ENCODE results near the gene OLA1. TPM values are rescaled to one million over a fixed set of nuclear protein-coding genes. Genes with fewer than 3 reads are reported as not detected.

The OLA1 gene
- total RNA-seq, 1 experiment from 2014 or later: 126 TPM

DNA sequence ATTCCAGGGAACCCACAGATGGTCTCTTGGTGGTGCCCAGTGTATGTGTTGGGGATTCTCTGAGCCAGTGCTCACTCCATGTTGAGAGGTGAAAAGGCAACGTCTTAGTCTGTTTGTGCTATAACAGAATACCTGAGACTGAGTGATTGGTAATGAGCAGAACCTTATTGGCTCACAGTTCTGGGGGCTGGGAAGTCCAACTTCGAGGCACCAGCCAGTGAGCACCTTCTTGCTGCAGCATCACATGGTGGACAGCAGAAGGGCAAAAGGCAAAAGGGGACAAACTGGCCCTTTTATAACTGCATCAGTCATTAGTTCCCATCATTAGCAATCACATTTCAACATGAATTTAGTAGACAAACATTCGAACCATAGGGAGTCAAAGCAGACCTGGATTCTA is 202.2 kb downstream of the OLA1 start:
- Histone ChIP-seq H3K27ac (ENCODE audit: low read length) (no peak overlapping the region), H3K9me3 (ENCODE audit: control insufficient read depth, insufficient read depth, low read depth, low read length) (no peaks in the 10 kb centered on the region), H3K36me3 (ENCODE audit: control insufficient read depth, insufficient read depth, low read length) (no peaks in the 10 kb centered on the region), H3K27me3 (ENCODE audit: control insufficient read depth, insufficient read depth, low read length) (no peaks in the 10 kb centered on the region), H3K4me3 (ENCODE audit: low read depth in 2 of 2, low read length in 2 of 2) (no peak overlapping the region), H3K4me1 (ENCODE audit: control insufficient read depth, insufficient read depth, low read length) (no peaks in the 10 kb centered on the region)
- intact Hi-C loops (cut with micrococcal nuclease; ENCODE audit: unreplicated experiment) (no loop called here), in situ Hi-C loops (cut with HindIII; ENCODE audit: low pct_unique_long_range_greater_than_20kb, low sequenced_read_pairs) (no loop called here)
- BruUV-seq (replicated peaks): no TSS peak
- ChIA-PET CTCF (no interaction called here), POLR2A (interaction anchor here (0.6 kb wide), 1 partner anchor 11 kb away, joined by 7 read pairs; no protein-coding TSS in a partner anchor)
- DNase-seq (ENCODE audit: low read depth, low spot score): no peak
- no peak for ATAC-seq
- no peak for TF ChIP-seq POLR2AphosphoS5 (IDR thresholded peaks at IDR 0.05; ENCODE audit: low read depth, low read length)
- no peak for TF ChIP-seq TCF7L2 (IDR thresholded peaks at IDR 0.05; ENCODE audit: low read depth, low read length)
- no peak for TF ChIP-seq SIN3A (IDR thresholded peaks at IDR 0.05; ENCODE audit: borderline replicate concordance, insufficient read depth, low read depth, low read length)
- TF ChIP-seq, protein P1, sequence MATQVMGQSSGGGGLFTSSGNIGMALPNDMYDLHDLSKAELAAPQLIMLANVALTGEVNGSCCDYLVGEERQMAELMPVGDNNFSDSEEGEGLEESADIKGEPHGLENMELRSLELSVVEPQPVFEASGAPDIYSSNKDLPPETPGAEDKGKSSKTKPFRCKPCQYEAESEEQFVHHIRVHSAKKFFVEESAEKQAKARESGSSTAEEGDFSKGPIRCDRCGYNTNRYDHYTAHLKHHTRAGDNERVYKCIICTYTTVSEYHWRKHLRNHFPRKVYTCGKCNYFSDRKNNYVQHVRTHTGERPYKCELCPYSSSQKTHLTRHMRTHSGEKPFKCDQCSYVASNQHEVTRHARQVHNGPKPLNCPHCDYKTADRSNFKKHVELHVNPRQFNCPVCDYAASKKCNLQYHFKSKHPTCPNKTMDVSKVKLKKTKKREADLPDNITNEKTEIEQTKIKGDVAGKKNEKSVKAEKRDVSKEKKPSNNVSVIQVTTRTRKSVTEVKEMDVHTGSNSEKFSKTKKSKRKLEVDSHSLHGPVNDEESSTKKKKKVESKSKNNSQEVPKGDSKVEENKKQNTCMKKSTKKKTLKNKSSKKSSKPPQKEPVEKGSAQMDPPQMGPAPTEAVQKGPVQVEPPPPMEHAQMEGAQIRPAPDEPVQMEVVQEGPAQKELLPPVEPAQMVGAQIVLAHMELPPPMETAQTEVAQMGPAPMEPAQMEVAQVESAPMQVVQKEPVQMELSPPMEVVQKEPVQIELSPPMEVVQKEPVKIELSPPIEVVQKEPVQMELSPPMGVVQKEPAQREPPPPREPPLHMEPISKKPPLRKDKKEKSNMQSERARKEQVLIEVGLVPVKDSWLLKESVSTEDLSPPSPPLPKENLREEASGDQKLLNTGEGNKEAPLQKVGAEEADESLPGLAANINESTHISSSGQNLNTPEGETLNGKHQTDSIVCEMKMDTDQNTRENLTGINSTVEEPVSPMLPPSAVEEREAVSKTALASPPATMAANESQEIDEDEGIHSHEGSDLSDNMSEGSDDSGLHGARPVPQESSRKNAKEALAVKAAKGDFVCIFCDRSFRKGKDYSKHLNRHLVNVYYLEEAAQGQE (IDR thresholded peaks at IDR 0.05; ENCODE audit: insufficient read depth in 1 of 2, low read depth in 2 of 2, low read length in 1 of 2): no peak

DNA sequence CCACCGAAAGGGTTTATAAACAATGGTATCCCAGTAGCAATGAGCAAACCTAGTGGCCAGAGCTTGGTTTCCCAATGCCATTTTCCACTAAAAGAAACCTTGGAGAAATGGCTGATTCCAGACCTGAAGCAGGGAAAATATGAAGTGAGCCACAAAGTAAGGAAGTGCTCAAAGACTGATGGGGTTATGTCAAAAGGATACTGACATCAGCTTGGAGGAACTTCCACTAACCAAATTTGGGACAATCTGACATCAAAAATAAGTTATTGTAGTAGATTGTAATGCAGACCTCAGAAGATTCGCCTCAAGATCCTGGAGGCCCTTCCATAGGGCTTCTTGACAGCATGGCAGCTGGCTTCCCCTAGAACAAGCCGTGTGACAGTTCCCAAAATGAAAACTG is 203.8 kb downstream of the OLA1 start:
- ATAC-seq (no peak), DNase-seq (ENCODE audit: low read depth, low spot score) (no peak)
- H3K4me1 ChIP-seq (ENCODE audit: control insufficient read depth, insufficient read depth, low read length): peaks cover 6% of the 10 kb centered on the region
- no peaks in the 10 kb centered on the region for H3K9me3 ChIP-seq (ENCODE audit: control insufficient read depth, insufficient read depth, low read depth, low read length)
- intact Hi-C loops (cut with micrococcal nuclease; ENCODE audit: unreplicated experiment) (no loop called here), in situ Hi-C loops (cut with HindIII; ENCODE audit: low pct_unique_long_range_greater_than_20kb, low sequenced_read_pairs) (no loop called here)
- BruUV-seq (replicated peaks): no TSS peak
- ChIA-PET CTCF (no interaction called here), POLR2A (no interaction called here)
- H3K27me3 ChIP-seq (ENCODE audit: control insufficient read depth, insufficient read depth, low read length): no peaks in the 10 kb centered on the region
- no peak for TF ChIP-seq POLR2AphosphoS5 (IDR thresholded peaks at IDR 0.05; ENCODE audit: low read depth, low read length)
- TF ChIP-seq TCF7L2 (IDR thresholded peaks at IDR 0.05; ENCODE audit: low read depth, low read length): no peak
- TF ChIP-seq SIN3A (IDR thresholded peaks at IDR 0.05; ENCODE audit: borderline replicate concordance, insufficient read depth, low read depth, low read length): no peak
- TF ChIP-seq, protein P1 (IDR thresholded peaks at IDR 0.05; ENCODE audit: insufficient read depth in 1 of 2, low read depth in 2 of 2, low read length in 1 of 2): no peak
- TF ChIP-seq, protein P2, sequence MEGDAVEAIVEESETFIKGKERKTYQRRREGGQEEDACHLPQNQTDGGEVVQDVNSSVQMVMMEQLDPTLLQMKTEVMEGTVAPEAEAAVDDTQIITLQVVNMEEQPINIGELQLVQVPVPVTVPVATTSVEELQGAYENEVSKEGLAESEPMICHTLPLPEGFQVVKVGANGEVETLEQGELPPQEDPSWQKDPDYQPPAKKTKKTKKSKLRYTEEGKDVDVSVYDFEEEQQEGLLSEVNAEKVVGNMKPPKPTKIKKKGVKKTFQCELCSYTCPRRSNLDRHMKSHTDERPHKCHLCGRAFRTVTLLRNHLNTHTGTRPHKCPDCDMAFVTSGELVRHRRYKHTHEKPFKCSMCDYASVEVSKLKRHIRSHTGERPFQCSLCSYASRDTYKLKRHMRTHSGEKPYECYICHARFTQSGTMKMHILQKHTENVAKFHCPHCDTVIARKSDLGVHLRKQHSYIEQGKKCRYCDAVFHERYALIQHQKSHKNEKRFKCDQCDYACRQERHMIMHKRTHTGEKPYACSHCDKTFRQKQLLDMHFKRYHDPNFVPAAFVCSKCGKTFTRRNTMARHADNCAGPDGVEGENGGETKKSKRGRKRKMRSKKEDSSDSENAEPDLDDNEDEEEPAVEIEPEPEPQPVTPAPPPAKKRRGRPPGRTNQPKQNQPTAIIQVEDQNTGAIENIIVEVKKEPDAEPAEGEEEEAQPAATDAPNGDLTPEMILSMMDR (IDR thresholded peaks at IDR 0.05): no peak
- H3K27ac ChIP-seq (ENCODE audit: low read length): no peak overlapping the region
- H3K36me3 ChIP-seq (ENCODE audit: control insufficient read depth, insufficient read depth, low read length): no peaks in the 10 kb centered on the region
- H3K4me3 ChIP-seq (ENCODE audit: low read depth in 2 of 2, low read length in 2 of 2): no peak overlapping the region
